GM13976 (cell line): Measurements from ENCODE around the gene ARHGEF4.

Source experiments
- DNase-seq: peaks from one replicate; pipeline ENCODE4 v3.0.0; 2012; ENCODE audit warnings: low spot score
- CTCF ChIP-seq: IDR thresholded peaks from 2 replicates; pipeline ENCODE4 v1.5.1; 2012; ENCODE audit warnings: borderline replicate concordance, mild to moderate bottlenecking; ENCODE audit not compliant: insufficient read depth; ENCODE audit errors: extremely low read depth, missing control alignments, control extremely low read depth
- in situ Hi-C: fragments of 300-500 bp; cut with MboI; formaldehyde crosslinking; loops from one replicate; pipeline ENCODE4 v1.12.0; 2022; ENCODE audit warnings: low sequenced_read_pairs, mixed read lengths, inconsistent platforms; ENCODE audit not compliant: unreplicated experiment

The ARHGEF4 gene

DNA sequence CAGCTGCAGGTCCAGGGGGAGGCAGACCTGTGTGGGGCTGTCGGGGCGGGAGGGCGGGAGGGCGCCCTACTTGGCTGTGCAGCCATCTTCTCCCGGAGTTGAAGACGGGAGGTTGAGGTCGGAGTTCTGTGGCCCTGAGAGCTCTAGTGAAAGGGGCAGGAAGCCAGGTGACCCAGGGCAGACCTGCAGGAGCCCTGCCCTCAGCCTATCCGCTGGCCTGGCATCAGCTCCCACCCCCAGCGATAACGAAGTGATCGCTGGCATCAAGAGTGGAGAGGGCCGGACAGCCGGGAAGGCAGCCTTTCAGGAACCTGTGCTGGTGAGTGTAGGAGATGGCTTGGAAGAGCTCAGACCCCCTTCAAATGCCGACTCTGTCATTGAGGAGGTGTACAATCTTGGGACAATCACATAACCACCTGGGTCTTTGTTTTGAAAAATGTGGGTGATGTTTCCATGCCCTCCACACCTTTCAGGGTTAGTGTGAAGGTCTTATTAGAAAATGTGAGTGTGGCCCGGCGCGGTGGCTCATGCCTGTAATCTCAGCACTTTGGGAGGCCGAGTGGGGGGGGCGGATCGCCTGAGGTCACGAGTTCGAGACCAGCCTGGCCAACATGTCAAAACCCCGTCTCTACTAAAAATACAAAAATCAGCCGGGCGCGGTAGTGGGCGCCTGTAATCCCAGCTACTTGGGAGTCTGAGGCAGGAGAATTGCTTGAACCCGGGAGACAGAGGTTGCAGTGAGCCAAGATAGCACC is 1.3 kb downstream of the ARHGEF4 start:
- no peak for TF ChIP-seq CTCF
- in situ Hi-C loops = no loop called here

DNA sequence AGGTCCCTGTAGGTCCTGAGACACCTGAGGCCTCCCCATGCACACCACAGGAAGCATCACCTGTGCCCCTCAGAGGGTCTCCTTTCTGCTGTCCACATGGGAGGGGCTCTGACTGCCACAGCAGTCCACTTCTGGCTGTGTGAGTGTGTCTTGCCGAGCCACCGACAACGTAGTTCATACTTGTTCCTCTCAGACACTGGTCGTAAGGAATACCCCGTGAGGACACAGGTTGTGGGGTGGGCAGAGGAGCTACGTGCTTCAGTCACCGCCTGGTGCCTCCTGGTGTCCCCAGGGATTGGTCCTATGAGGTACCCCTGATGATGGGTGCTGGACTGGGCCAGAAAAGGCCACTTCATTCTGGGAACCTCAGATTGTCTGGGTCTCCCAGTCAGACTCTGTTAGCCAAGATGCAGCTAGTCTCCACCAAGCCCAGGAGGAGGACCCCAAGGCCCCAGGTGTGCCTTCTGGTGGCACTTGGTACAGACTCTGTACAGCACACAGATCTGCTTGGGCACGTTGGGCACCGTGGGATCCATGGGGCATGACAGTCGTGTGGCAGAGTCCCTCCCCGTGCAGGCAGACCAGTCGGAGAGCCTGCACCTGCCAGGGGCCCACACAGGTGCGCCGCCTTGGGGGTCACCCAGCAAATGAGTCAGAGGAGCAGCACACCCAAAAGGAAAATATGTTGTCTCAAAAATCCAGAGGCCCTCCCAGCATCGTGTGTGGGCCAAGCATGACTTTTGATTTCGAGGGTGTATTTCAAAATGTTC is 2.5 kb downstream of the ARHGEF4 start:
- TF ChIP-seq CTCF = no peak
- in situ Hi-C loops = no loop called here
- DNase-seq = no peak

More for the DNA sequence above, 1.3 kb downstream of the ARHGEF4 start:
- DNase-seq = no peak

- in situ Hi-C loops = no loop called here
- no peak for TF ChIP-seq CTCF
- no peak for DNase-seq
Observed at GRCh38 chr2:130840506-130840905, 3.8 kb downstream of the ARHGEF4 start.

DNA sequence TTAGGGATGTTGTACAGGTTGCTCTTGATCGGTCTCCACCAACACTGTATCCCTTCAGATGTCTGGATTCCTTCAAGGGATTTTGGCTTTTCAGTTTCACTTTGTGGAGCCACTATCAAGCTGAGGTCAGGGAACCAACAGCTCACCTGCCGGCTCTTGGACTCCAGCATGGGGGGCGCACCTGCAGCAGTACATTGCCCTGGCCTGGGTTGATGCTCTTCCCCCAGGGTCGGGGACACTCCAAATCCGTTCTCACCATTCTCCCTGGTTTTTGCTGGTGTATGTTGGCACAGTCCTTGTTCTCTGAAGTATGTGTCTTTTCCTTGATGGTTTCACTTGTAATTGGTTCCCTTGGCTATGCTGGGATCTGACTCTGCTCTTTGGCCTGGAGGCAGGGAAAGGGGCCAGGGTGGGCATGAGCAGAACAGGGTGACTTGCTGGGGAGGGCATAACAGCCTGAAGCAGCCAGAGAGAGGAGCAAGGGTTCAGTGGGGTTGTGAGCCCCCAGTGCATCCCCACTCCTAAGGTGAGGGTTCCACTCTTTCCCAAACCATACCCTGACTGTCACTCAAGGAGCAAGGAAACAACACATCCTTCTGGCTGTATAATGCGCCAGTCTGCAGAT is 5.1 kb downstream of the ARHGEF4 start:
- in situ Hi-C loops = no loop called here
- DNase-seq = no peak
- TF ChIP-seq CTCF = no peak

DNA sequence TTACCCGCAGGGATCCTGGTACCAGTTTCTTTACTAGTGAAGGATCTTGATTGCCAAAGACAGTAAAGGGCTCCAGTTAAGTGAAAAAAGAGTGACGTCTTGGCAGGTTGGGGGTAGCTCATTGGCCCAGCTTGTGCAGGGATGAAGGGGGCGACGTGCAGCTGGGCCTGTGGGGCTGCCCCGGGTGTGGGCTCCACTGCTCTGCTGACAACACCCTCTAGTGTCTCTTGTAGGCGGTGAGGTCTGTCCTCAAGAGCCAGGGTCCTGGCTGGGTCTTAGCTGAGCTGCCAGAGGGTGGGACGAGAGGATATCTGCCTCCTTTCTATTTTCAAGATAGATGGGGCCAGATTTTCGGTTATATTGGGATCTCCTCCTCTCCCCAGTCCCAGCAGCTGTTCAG is 6.1 kb downstream of the ARHGEF4 start:
- in situ Hi-C loops = no loop called here

More for the DNA sequence above, 6.1 kb downstream of the ARHGEF4 start:
- TF ChIP-seq CTCF = no peak
- DNase-seq = no peak
